Inflammatory macrophage treated with lipopolysaccharide for 4 hours (primary cell): Measurements from ENCODE around the gene PDLIM4.

Experiments
- DNase-seq: peaks from one replicate; pipeline ENCODE4 v3.0.0-alpha.2; 2020

Gene PDLIM4

GRCh38 chr5:132293066-132293991 is 35.8 kb downstream of the PDLIM4 start:
- DNase-seq = peak; percentile 87

GRCh38 chr5:132293992-132294727 is 36.7 kb downstream of the PDLIM4 start, which contains the start of gene SLC22A4:
SLC22A4 (plus strand) TSS chr5:132294394; CDS start chr5:132294617, 223 bp downstream.
- DNase-seq = peak; percentile 94

- peak; percentile 98 for DNase-seq
Measured at GRCh38 chr5:132294728-132295504, 37.4 kb downstream of the PDLIM4 start.

GRCh38 chr5:132295505-132296411 is 38.3 kb downstream of the PDLIM4 start:
- DNase-seq = no peak

- DNase-seq = no peak
Measured at GRCh38 chr5:132296412-132297016, 39.0 kb downstream of the PDLIM4 start.

- no peak for DNase-seq
Measured at GRCh38 chr5:132297211-132297940, 39.9 kb downstream of the PDLIM4 start.

GRCh38 chr5:132298298-132299212 is 41.1 kb downstream of the PDLIM4 start:
- peak; percentile 90 for DNase-seq

- DNase-seq = no peak
Measured at GRCh38 chr5:132299917-132300316, 42.4 kb downstream of the PDLIM4 start.

GRCh38 chr5:132300577-132301343 is 43.3 kb downstream of the PDLIM4 start:
- no peak for DNase-seq

- peak; percentile 55 for DNase-seq
Measured at GRCh38 chr5:132301344-132302271, 44.1 kb downstream of the PDLIM4 start.

- no peak for DNase-seq
Measured at GRCh38 chr5:132302413-132302812, 44.9 kb downstream of the PDLIM4 start.

- DNase-seq = no peak
Measured at GRCh38 chr5:132303589-132303988, 46.1 kb downstream of the PDLIM4 start.

GRCh38 chr5:132305420-132305819 is 47.9 kb downstream of the PDLIM4 start:
- no peak for DNase-seq

GRCh38 chr5:132308701-132309100 is 51.2 kb downstream of the PDLIM4 start:
- no peak for DNase-seq

GRCh38 chr5:132309679-132310078 is 52.2 kb downstream of the PDLIM4 start:
- DNase-seq = no peak

GRCh38 chr5:132310141-132310834 is 52.8 kb downstream of the PDLIM4 start:
- DNase-seq = no peak

GRCh38 chr5:132313366-132313765 is 55.9 kb downstream of the PDLIM4 start:
- DNase-seq = no peak
